ENCODE data around the gene ADSS1.

DNA sequence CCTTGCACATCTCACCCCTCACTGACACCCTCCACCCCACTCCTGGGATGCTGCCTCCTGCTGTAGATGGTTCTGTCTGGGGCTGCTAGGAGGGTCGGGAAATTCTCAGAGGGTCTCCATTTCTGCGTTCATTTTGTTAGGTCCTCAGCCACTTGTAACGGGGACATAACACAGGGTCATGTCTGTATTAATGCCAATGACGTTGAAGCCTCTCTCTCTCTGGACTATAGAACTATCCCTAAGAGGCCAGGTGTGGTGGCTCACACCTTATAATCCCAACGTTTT lies 43.5 kb downstream of the ADSS1 start:
- TF ChIP-seq YY1 (IDR thresholded peaks at IDR 0.05; ENCODE audit: low read depth) (no peak), CEBPB (IDR thresholded peaks at IDR 0.05) (no peak), CREB1 (IDR thresholded peaks at IDR 0.05; ENCODE audit: low read depth) (no peak), TAF1 (IDR thresholded peaks at IDR 0.05; ENCODE audit: low read depth) (no peak), EGR1 (IDR thresholded peaks at IDR 0.05) (no peak), FOXM1 (IDR thresholded peaks at IDR 0.05; ENCODE audit: borderline replicate concordance, low read depth) (no peak), RAD21 (IDR thresholded peaks at IDR 0.05; ENCODE audit: low read depth) (no peak), TCF12 (IDR thresholded peaks at IDR 0.05; ENCODE audit: low read depth) (no peak)
- TF ChIP-seq, protein P1, sequence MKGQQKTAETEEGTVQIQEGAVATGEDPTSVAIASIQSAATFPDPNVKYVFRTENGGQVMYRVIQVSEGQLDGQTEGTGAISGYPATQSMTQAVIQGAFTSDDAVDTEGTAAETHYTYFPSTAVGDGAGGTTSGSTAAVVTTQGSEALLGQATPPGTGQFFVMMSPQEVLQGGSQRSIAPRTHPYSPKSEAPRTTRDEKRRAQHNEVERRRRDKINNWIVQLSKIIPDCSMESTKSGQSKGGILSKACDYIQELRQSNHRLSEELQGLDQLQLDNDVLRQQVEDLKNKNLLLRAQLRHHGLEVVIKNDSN (IDR thresholded peaks at IDR 0.05) = no peak
